ENCODE data around the gene PRR12. TPM values are rescaled to one million over a fixed set of nuclear protein-coding genes. Genes with fewer than 3 reads are reported as not detected.

Gene PRR12
- total and polyA plus RNA-seq, 9 of the 15 experiments (the other 6 are each of a cell fraction or from before 2014, with no cell fraction given): 0.01 to 21.1 (median 0.98) TPM

DNA sequence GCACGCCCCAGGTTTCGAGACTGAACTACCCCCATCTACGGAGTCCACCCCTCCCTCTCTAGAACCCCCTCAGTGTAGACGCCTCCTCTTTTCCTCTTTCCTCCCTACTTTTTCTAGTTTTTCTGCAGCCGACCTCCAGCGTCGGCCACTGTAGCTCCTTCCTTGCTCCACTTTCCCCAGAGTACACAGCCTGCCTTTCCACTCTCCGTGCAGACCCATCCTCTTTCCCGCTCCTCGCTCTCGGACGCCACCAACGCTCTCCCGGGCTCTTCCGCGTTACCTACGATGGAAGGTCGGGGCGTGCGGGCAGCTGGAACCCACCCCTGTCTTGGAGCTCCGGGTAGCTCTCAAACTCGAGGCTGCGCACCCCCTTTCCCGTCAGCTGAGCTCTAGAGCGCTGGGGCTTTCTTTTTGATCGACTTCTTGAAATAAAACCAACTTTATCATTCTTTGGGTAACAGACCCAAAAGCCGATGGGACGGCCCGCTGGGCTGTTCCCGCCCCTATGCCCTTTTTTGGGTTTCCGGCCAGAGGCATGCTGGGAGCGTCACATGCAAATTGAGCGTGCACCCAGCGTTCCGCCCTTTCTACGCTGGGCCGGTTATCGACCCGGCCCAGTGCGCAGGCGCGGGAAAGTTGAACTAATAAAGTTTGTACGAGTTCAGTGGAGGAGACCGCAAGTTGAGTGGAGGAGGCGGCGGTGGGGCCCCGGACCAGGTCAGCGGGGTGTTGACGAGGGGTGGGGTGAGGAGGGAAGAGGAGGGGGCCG lies 74.6 kb downstream of the PRR12 start, which contains the start of the genes BCL2L12 and IRF3 (continued):
- no peak for TF ChIP-seq NFXL1 (CRISPR knock-in tag; IDR thresholded peaks at IDR 0.05)
- TF ChIP-seq POLR2A (conservative IDR thresholded peaks at IDR 0.05): peak; percentile 89
- no peak for TF ChIP-seq XRCC4 (IDR thresholded peaks at IDR 0.05; ENCODE audit: extremely low read depth, insufficient read depth, insufficient read length)
- peak in 1 of 2 experiments; percentile 82; a peak in 1 of 4 replicates for TF ChIP-seq NONO (IDR thresholded peaks at IDR 0.05; ENCODE audit: low read depth in 2 of 2, low read length in 1 of 2)
- peak; percentile 37; the same call in 1 of the 2 replicates for TF ChIP-seq LARP7 (IDR thresholded peaks at IDR 0.05)
- TF ChIP-seq, protein P1, sequence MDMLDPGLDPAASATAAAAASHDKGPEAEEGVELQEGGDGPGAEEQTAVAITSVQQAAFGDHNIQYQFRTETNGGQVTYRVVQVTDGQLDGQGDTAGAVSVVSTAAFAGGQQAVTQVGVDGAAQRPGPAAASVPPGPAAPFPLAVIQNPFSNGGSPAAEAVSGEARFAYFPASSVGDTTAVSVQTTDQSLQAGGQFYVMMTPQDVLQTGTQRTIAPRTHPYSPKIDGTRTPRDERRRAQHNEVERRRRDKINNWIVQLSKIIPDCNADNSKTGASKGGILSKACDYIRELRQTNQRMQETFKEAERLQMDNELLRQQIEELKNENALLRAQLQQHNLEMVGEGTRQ (CRISPR knock-in tag; IDR thresholded peaks at IDR 0.05): peak; percentile 32; the same call in 1 of the 2 replicates
- TF ChIP-seq RFX1 (IDR thresholded peaks at IDR 0.05): no peak
- TF ChIP-seq JUND (IDR thresholded peaks at IDR 0.05; ENCODE audit: borderline replicate concordance, low read depth, low read length): 0 out of 2 replicates have a peak, but pooled peaks have one; percentile 23
- no peak for TF ChIP-seq JUND (tag; IDR thresholded peaks at IDR 0.05; ENCODE audit: borderline replicate concordance, low read depth, low read length)
- TF ChIP-seq, protein P2, sequence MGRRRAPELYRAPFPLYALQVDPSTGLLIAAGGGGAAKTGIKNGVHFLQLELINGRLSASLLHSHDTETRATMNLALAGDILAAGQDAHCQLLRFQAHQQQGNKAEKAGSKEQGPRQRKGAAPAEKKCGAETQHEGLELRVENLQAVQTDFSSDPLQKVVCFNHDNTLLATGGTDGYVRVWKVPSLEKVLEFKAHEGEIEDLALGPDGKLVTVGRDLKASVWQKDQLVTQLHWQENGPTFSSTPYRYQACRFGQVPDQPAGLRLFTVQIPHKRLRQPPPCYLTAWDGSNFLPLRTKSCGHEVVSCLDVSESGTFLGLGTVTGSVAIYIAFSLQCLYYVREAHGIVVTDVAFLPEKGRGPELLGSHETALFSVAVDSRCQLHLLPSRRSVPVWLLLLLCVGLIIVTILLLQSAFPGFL (CRISPR knock-in tag; IDR thresholded peaks at IDR 0.05): no peak
- TF ChIP-seq, protein P3, sequence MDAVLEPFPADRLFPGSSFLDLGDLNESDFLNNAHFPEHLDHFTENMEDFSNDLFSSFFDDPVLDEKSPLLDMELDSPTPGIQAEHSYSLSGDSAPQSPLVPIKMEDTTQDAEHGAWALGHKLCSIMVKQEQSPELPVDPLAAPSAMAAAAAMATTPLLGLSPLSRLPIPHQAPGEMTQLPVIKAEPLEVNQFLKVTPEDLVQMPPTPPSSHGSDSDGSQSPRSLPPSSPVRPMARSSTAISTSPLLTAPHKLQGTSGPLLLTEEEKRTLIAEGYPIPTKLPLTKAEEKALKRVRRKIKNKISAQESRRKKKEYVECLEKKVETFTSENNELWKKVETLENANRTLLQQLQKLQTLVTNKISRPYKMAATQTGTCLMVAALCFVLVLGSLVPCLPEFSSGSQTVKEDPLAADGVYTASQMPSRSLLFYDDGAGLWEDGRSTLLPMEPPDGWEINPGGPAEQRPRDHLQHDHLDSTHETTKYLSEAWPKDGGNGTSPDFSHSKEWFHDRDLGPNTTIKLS (IDR thresholded peaks at IDR 0.05; ENCODE audit: borderline replicate concordance, low read depth): peak; percentile 38; the same call in 1 of the 2 replicates
- TF ChIP-seq, protein P4, sequence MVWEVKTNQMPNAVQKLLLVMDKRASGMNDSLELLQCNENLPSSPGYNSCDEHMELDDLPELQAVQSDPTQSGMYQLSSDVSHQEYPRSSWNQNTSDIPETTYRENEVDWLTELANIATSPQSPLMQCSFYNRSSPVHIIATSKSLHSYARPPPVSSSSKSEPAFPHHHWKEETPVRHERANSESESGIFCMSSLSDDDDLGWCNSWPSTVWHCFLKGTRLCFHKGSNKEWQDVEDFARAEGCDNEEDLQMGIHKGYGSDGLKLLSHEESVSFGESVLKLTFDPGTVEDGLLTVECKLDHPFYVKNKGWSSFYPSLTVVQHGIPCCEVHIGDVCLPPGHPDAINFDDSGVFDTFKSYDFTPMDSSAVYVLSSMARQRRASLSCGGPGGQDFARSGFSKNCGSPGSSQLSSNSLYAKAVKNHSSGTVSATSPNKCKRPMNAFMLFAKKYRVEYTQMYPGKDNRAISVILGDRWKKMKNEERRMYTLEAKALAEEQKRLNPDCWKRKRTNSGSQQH (CRISPR knock-in tag; IDR thresholded peaks at IDR 0.05): peak; percentile 32; the same call in 1 of the 2 replicates
- peak; percentile 66; the same call in 1 of the 2 replicates for TF ChIP-seq PML (IDR thresholded peaks at IDR 0.05; ENCODE audit: low read length)
- TF ChIP-seq, protein P5, sequence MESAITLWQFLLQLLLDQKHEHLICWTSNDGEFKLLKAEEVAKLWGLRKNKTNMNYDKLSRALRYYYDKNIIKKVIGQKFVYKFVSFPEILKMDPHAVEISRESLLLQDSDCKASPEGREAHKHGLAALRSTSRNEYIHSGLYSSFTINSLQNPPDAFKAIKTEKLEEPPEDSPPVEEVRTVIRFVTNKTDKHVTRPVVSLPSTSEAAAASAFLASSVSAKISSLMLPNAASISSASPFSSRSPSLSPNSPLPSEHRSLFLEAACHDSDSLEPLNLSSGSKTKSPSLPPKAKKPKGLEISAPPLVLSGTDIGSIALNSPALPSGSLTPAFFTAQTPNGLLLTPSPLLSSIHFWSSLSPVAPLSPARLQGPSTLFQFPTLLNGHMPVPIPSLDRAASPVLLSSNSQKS (CRISPR knock-in tag; IDR thresholded peaks at IDR 0.05): no peak
- TF ChIP-seq PHF21A (IDR thresholded peaks at IDR 0.05; ENCODE audit: borderline replicate concordance, low read depth): no peak
- TF ChIP-seq NRF1 (conservative IDR thresholded peaks at IDR 0.05 in 1 of 2, IDR thresholded peaks at IDR 0.05 in 1 of 2): peak; percentile 98
- no peak for TF ChIP-seq ZNF316 (IDR thresholded peaks at IDR 0.05)
- TF ChIP-seq POLR2AphosphoS5 (IDR thresholded peaks at IDR 0.05; ENCODE audit: control insufficient read depth, insufficient read depth, low read depth, low read length): peak; percentile 89
- TF ChIP-seq NCOA6 (IDR thresholded peaks at IDR 0.05): peak; percentile 43; the same call in 1 of the 2 replicates
- TF ChIP-seq GATAD2B (IDR thresholded peaks at IDR 0.05; ENCODE audit: borderline replicate concordance): no peak
- no peak for TF ChIP-seq ZNF41 (CRISPR knock-in tag; conservative IDR thresholded peaks at IDR 0.05)

Measured in K562 (cell line).